A549 (cell line): ENCODE data around the gene ELL2.

ENCODE experiments used
- CTCF ChIP-seq: fragments of >200 bp; sonication (Bioruptor Twin); formaldehyde crosslinking; IDR thresholded peaks from 3 replicates; pipeline ENCODE4 v1.5.1; 2016
- POLR2A ChIP-seq: IDR thresholded peaks from 2 replicates; pipeline ENCODE4 v1.6.1; 2012; ENCODE audit warnings: mild to moderate bottlenecking, low read length

GRCh38 chr5:95975703-95976102 lies 14.1 kb upstream of the ELL2 start:
- TF ChIP-seq CTCF = no peak
- no peak for TF ChIP-seq POLR2A
